Right hindlimb (tissue), 1 donor: Measurements from ENCODE around the gene UBXN10.

Experiments
- DNase-seq: peaks from one replicate; pipeline ENCODE4 v3.0.0-alpha.2; 2018

Gene UBXN10

GRCh38 chr1:20185834-20186782 lies at the start of gene UBXN10, which contains the start of gene PLA2G2C:
Gene UBXN10 (plus strand): TSS chr1:20186096. CDS start chr1:20190562, 4,466 bp downstream.
Gene PLA2G2C (minus strand): TSS chr1:20186518. CDS start chr1:20177363, 9,155 bp downstream.
- DNase-seq, result peak; percentile 66

GRCh38 chr1:20136249-20136648 lies 49.6 kb upstream of the UBXN10 start:
- no peak for DNase-seq

- no peak for DNase-seq
Observed at GRCh38 chr1:20137055-20137454, 48.8 kb upstream of the UBXN10 start.

- no peak for DNase-seq
Observed at GRCh38 chr1:20137604-20138003, 48.3 kb upstream of the UBXN10 start.

- no peak for DNase-seq
Observed at GRCh38 chr1:20138346-20138745, 47.5 kb upstream of the UBXN10 start.

GRCh38 chr1:20138961-20139550 lies 46.8 kb upstream of the UBXN10 start, which contains the start of gene PLA2G2F:
Gene PLA2G2F (plus strand): TSS chr1:20139323. CDS start chr1:20139428, 105 bp downstream.
- no peak for DNase-seq

- no peak for DNase-seq
Observed at GRCh38 chr1:20139776-20140612, 45.9 kb upstream of the UBXN10 start.

- DNase-seq, result no peak
Observed at GRCh38 chr1:20141001-20141400, 44.9 kb upstream of the UBXN10 start.

- no peak for DNase-seq
Observed at GRCh38 chr1:20141466-20141865, 44.4 kb upstream of the UBXN10 start.

- no peak for DNase-seq
Observed at GRCh38 chr1:20142001-20142710, 43.7 kb upstream of the UBXN10 start.

- DNase-seq, result no peak
Observed at GRCh38 chr1:20143318-20143717, 42.6 kb upstream of the UBXN10 start.

GRCh38 chr1:20143734-20144565 lies 41.9 kb upstream of the UBXN10 start:
- DNase-seq, result no peak

- DNase-seq, result no peak
Observed at GRCh38 chr1:20147846-20148570, 37.9 kb upstream of the UBXN10 start.

- DNase-seq, result no peak
Observed at GRCh38 chr1:20148571-20149500, 37.1 kb upstream of the UBXN10 start.

- no peak for DNase-seq
Observed at GRCh38 chr1:20149601-20150325, 36.1 kb upstream of the UBXN10 start.

- DNase-seq, result no peak
Observed at GRCh38 chr1:20150326-20150705, 35.6 kb upstream of the UBXN10 start.

GRCh38 chr1:20150969-20151368 lies 34.9 kb upstream of the UBXN10 start:
- DNase-seq, result no peak

- DNase-seq, result peak; percentile 83
Observed at GRCh38 chr1:20151906-20152598, 33.8 kb upstream of the UBXN10 start.
